ENCODE results near the gene ITCH. TPM values are rescaled to one million over a fixed set of nuclear protein-coding genes. Genes with fewer than 3 reads are reported as not detected.

Gene ITCH
- 62.6 and 66.3 TPM in 2 replicates for total RNA-seq

- peaks cover 1% of the 10 kb centered on the region for H3K27me3 Mint-ChIP-seq
- TF ChIP-seq CTCF (IDR thresholded peaks at IDR 0.05) = no peak
- CTCF ChIA-PET = interaction anchor here (1.9 kb wide), 1 partner anchor 51 kb away, joined by 17 read pairs; no protein-coding TSS in a partner anchor
- POLR2A ChIA-PET = interaction anchor here (0.6 to 2.0 kb wide), 17 partner anchors 9 to 1179 kb away, joined by 3 to 17 read pairs (median 5); partner anchors contain the start of genes AHCY, DYNLRB1, EIF2S2 and ERGIC3
- ATAC-seq (ENCODE audit: low read depth) = peak; percentile 96
- H3K9me3 Mint-ChIP-seq = no peaks in the 10 kb centered on the region
- peak within 1 kb of the TSS; percentile 100 for H3K4me3 Mint-ChIP-seq
- peak; percentile 88 for DNase-seq
- intact Hi-C loops (cut with micrococcal nuclease) = loop anchor here (1.0 to 10.0 kb wide), 8 partner anchors 14 to 1594 kb away; partner anchors contain the start of genes AHCY, DYNLRB1, NCOA6 and PIGU
- peaks cover 41% of the 10 kb centered on the region for H3K4me1 Mint-ChIP-seq
- peaks cover 18% of the 10 kb centered on the region for H3K36me3 Mint-ChIP-seq (ENCODE audit: low read depth)
- H3K27ac Mint-ChIP-seq = peak within 1 kb of the TSS; percentile 99
Observed at GRCh38 chr20:34363062-34363464, at the start of gene ITCH. TSS of gene ITCH (plus strand) at chr20:34363273. CDS start at chr20:34393812, 30,539 bp downstream.

GRCh38 chr20:34315236-34315635 is 47.8 kb upstream of the ITCH start:
- CTCF ChIA-PET = interaction anchor here (4.1 kb wide), 1 partner anchor 453 kb away, joined by 95 read pairs; no protein-coding TSS in a partner anchor

GRCh38 chr20:34316196-34316814 is 46.8 kb upstream of the ITCH start:
- DNase-seq = no peak
- intact Hi-C loops (cut with micrococcal nuclease) = no loop called here
- CTCF ChIA-PET = no interaction called here
- Mint-ChIP-seq H3K4me1 (peaks cover 7% of the 10 kb centered on the region), H3K36me3 (ENCODE audit: low read depth) (no peaks in the 10 kb centered on the region), H3K9me3 (no peaks in the 10 kb centered on the region), H3K4me3 (no peak overlapping the region), H3K27ac (no peak overlapping the region), H3K27me3 (peaks cover 11% of the 10 kb centered on the region)
- no peak for ATAC-seq (ENCODE audit: low read depth)
- POLR2A ChIA-PET = interaction anchor here (0.6 kb wide), 1 partner anchor 89 kb away, joined by 11 read pairs; no protein-coding TSS in a partner anchor
- TF ChIP-seq CTCF (IDR thresholded peaks at IDR 0.05) = no peak

More at GRCh38 chr20:34315236-34315635, 47.8 kb upstream of the ITCH start:
- H3K4me3 Mint-ChIP-seq = no peak overlapping the region
- no peaks in the 10 kb centered on the region for H3K36me3 Mint-ChIP-seq (ENCODE audit: low read depth)
- POLR2A ChIA-PET = no interaction called here
- TF ChIP-seq CTCF (IDR thresholded peaks at IDR 0.05) = no peak
- ATAC-seq (ENCODE audit: low read depth) (no peak), DNase-seq (no peak)
- no peak overlapping the region for H3K27ac Mint-ChIP-seq
- peaks cover 7% of the 10 kb centered on the region for H3K4me1 Mint-ChIP-seq
- H3K9me3 Mint-ChIP-seq = no peaks in the 10 kb centered on the region
- intact Hi-C loops (cut with micrococcal nuclease) = no loop called here
- peaks cover 16% of the 10 kb centered on the region for H3K27me3 Mint-ChIP-seq

- H3K4me1 Mint-ChIP-seq = no peaks in the 10 kb centered on the region
- ATAC-seq (ENCODE audit: low read depth) (no peak), DNase-seq (no peak)
- no peaks in the 10 kb centered on the region for H3K36me3 Mint-ChIP-seq (ENCODE audit: low read depth)
- CTCF ChIA-PET = interaction anchor here (1.6 kb wide), 1 partner anchor 454 kb away, joined by 3 read pairs; no protein-coding TSS in a partner anchor
- H3K27ac Mint-ChIP-seq = no peak overlapping the region
- H3K27me3 Mint-ChIP-seq = peaks cover 3% of the 10 kb centered on the region
- intact Hi-C loops (cut with micrococcal nuclease) = no loop called here
- no peak overlapping the region for H3K4me3 Mint-ChIP-seq
- TF ChIP-seq CTCF (IDR thresholded peaks at IDR 0.05) = no peak
- POLR2A ChIA-PET = no interaction called here
- H3K9me3 Mint-ChIP-seq = no peaks in the 10 kb centered on the region
Observed at GRCh38 chr20:34318609-34319443, 44.2 kb upstream of the ITCH start.

GRCh38 chr20:34320861-34321260 is 42.2 kb upstream of the ITCH start:
- TF ChIP-seq CTCF (IDR thresholded peaks at IDR 0.05) = no peak
- ChIA-PET POLR2A (no interaction called here), CTCF (interaction anchor here (0.6 kb wide), 1 partner anchor 32 kb away, joined by 3 read pairs; no protein-coding TSS in a partner anchor)
- H3K27me3 Mint-ChIP-seq = peaks cover 5% of the 10 kb centered on the region
- no peak overlapping the region for H3K4me3 Mint-ChIP-seq
- ATAC-seq (ENCODE audit: low read depth) (no peak), DNase-seq (no peak)
- no peak overlapping the region for H3K27ac Mint-ChIP-seq
- no peaks in the 10 kb centered on the region for H3K9me3 Mint-ChIP-seq
- H3K36me3 Mint-ChIP-seq (ENCODE audit: low read depth) = no peaks in the 10 kb centered on the region
- H3K4me1 Mint-ChIP-seq = no peaks in the 10 kb centered on the region
- intact Hi-C loops (cut with micrococcal nuclease) = no loop called here
